HG03045 (cell line): Measurements from ENCODE around the gene ANKRD66.

Source experiments
- ATAC-seq: cut with Tn5 transposase; IDR thresholded peaks from one replicate; pipeline ENCODE4 v1.9.1; 2021; ENCODE audit warnings: mild to moderate bottlenecking, moderate library complexity; ENCODE audit not compliant: unreplicated experiment

ANKRD66 gene

DNA sequence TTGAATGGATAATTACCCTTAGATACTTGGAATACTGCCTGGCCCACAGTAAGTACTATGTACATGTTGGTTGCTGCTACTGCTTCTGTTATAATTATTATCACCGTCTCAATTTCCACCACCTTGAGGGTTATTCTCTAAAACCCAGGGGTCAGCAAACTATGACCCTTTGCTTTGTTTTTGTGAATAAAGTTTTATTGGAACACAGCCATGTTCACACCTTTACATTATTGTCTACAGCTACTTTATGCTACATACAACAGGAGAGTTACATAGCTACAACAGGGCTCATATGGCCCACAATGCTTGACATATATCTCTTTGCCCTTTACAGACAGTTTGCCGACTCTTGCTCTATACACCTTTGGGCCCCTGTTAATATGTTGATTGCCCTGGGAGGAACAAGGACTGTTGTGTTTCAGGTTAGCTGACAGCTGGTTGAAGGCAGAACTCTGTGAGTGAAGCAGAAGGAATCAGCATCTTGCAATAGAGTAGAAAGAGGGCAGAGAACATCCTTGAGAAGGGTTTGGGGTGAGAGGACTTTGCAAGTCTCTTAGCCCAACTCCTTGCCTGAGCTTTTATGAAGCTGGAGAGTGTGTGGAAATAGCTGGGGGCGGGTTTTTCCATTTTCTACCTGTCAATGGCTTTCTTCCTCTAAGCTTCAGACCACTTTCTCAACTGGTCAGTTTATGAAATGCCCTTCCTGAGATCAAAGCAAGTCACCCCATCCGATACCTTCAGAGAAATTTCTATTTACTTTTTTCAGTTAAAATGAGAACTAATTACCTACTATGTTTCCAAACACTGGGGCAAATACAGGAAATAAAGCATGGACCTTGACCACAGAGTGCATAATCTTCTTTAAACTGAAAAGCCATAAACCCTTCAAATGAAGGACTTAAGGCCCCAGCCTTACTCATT lies 43.0 kb downstream of the ANKRD66 start:
- no peak for ATAC-seq

DNA sequence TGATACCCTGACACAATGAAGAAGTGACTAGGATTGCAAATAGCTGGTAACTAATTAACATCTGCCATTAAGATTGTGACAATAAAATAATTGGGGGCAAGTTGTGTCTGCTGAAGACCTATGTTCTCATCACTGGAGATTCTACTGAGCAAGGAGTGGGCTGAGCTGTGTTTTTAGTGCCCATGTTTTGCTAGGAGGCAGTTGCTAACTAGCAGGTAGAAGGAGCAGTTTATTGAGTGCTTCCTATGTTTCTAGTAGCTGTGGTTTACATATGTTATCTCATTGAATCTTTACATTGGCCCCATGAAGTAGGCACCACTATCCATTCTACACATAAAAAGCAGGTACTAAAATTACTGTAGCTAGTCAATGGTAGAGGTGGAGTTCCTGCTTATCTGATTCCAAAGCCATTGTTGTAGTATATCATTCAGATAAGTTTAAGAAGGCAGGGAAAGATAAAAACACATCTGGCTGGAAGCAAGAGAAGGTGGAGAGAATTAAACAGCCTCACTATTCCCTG lies 43.7 kb downstream of the ANKRD66 start:
- no peak for ATAC-seq

DNA sequence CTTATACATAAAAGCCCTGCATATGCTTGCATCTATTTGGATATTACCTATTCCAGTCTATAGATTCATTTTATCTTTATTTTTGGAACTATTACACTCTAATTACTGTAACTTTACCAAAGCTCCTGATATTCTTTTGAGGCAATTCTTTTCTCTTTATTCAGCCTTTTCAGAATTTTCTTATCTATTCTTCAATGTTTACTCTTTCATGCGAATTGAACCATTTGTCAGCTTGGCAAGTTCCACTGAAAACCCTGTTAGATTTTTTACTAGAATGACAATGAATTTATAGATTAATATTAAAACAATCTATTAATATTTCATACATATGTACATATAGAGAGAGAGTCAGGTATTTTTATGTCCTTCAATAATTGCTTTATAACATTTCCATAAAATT lies 45.9 kb downstream of the ANKRD66 start:
- ATAC-seq = no peak

DNA sequence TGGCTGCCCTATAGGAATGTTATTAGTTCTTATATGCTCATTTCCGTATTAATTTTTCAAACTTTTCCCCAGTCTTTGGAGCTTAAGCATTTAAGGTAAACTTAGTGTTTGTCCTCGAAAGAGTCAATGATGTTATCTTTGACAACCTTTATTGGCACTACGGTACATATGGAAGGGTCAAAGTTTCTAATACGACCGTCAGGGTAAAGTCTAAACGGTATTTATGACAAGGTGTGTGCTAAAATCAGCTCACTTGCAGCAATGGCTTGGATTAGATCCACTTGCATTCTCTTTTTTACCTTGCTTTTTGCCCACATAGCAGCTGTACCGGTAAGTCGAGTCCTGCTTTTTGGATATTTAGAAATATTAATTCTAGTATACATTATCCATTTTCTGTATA lies 46.4 kb downstream of the ANKRD66 start, which contains the start of gene MEP1A:
Gene MEP1A (plus strand): TSS at position 252 of the 400 bp plus-strand sequence. CDS start 10 bp downstream, at position 262.
- ATAC-seq = no peak

DNA sequence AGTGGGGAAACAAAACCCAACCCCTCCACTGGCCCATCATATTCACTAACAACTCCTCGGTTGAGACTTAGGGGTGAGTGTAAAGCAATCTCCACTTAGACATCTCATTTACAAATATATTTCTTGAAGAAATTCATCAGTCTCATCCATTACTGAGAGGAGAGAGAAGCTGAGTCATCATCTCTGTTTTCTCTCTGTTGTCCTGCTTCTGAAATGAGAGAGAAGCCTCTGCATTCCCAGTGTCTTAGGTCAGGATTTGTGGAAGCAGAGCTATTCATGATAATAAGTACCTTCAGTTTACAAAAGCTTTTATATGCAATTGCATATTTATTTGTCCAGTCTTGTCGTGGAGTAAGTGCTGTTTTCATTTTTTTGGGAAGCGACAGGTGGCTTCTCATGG lies 47.3 kb downstream of the ANKRD66 start:
- no peak for ATAC-seq

DNA sequence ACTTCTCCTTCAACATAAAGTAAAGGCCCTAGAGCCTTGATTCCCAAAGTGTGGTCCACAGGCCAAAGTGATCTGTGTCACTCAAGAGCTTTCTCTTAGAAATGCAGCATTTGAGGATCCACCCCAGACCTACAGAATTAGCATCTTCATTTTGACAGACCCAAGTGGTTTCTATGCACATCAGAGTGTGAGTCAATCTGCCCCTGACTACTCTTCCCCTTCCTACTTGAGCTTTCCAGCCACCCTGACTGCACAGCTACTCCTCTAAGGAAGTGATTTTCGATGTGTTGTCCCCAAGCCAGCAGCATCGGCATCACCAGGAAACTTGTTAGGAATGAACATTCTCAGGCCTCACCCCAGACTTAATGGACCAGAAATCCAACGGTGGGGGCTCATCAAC lies 49.1 kb downstream of the ANKRD66 start:
- ATAC-seq = no peak

DNA sequence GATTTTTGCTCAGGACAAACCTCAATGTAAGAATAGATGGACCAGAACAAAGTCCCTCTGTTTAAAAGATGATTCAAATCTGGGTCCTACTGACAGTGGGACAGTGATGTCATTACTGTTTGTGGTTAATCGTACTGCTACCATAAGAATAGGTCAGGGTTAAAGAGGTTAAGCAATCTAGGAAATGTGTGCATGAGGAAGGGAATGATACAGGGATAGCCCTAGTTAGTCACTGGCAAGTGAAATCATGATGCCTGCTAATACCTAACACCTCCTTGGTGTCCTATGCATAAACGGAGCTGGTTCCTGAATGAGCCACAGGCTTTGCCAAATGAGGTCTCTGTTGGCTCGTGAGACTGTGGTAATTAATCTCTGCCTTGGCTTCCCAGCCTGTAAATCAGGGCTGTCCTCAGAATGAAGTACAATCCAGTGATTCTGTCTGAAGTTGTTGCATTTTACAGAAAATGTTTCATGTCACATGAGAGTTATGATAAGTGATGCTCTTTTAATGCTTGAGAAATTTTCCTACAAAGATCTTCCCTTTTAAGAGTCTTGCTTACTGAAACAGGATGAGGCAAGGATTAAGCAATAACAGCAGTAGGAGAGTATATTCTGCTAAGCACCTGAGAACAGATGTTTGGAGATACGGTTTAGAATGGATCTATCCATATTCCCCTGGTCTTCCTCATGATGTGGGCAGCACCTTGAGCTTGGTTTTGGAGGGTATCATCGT lies 50.3 kb downstream of the ANKRD66 start:
- ATAC-seq = no peak

DNA sequence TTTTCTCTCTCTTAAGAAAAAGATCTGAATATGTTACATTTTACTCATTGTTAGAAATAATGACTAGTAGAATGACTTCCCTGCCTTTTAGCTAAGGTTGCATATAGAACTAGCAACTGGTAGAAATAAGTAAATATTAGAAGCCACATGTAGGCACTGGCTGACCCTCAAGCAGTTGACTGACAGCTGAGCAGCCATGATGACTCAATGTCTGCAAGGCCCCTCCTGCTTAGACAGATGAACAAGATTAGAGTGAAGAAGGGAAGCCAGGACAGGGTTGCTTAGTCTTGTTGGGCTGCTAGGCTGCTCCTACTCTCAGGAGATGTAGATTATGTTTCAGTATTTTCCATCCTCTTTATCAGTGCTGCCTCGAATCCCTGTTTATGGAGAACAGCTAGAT lies 52.9 kb downstream of the ANKRD66 start:
- ATAC-seq = no peak

DNA sequence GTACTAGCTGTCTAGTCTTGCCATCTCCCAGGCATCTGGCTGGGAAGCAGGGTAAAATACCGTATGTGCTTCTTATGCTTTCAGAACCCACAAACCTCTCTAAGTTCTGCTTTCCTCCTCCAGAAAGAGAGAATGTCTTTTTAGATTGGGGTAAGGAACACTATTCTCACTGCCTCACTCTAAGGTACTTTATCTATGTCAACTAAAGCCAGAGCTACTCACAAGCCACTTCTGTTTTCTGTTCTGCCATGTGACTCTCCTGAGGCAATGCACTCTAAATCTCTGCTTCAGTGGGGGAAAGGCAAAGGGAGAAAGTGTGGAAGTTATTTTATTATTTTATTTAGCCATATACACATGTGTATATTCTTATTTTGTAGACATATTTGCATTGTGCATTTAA lies 62.1 kb downstream of the ANKRD66 start:
- ATAC-seq = no peak
